ENCODE results near the gene PACRG. TPM values are rescaled to one million over a fixed set of nuclear protein-coding genes. Genes with fewer than 3 reads are reported as not detected.

Gene PACRG
- polyA plus RNA-seq, 3 donors, result not detected

DNA sequence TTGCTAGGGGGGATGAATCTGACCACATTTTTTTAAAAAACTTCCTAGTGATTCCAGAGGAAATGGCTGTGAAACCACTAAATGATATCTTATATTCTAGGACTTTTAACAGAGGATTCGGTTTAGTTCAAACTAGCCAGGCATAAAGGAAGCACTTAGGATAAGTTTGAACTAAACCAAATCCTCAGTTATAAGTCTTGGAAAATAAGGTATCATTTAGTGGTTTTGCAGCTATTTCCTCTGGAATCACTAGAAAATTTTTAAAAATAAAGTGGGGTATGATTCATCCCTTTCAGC is 358.8 kb downstream of the PACRG start:
- H3K27ac ChIP-seq (ENCODE audit: low read depth in 1 of 2, low read length in 2 of 2), result no peak overlapping the region
- H3K36me3 ChIP-seq (replicated peaks in 1 of 2; ENCODE audit: control insufficient read depth in 1 of 2, insufficient read depth in 2 of 2, low read length in 2 of 2), result no peaks in the 10 kb centered on the region
- no peak for DNase-seq
- no CpG with 5 or more reads among the region's 1 CpG for WGBS (ENCODE audit: insufficient coverage)
- no peak overlapping the region for H3K4me3 Mint-ChIP-seq
- H3K4me3 ChIP-seq (replicated peaks in 1 of 3; ENCODE audit: low read depth in 2 of 3, low read length in 3 of 3), result no peak overlapping the region
- no peaks in the 10 kb centered on the region for H3K79me2 ChIP-seq (ENCODE audit: insufficient read depth, low read length)
- no peaks in the 10 kb centered on the region for H3K27me3 ChIP-seq (ENCODE audit: control insufficient read depth in 2 of 2, insufficient read depth in 2 of 2, low read length in 2 of 2)
- H3K36me3 Mint-ChIP-seq, result no peaks in the 10 kb centered on the region
- H3K9me3 Mint-ChIP-seq, result peaks cover 0 to 9% (median 1%) of the 10 kb centered on the region in 7 donors
- H4K20me1 ChIP-seq (ENCODE audit: insufficient read depth, low read length), result no peaks in the 10 kb centered on the region
- no peaks in the 10 kb centered on the region for H3K9me3 ChIP-seq (replicated peaks in 1 of 2; ENCODE audit: control insufficient read depth in 1 of 2, insufficient read depth in 1 of 2, low read length in 2 of 2)
- TF ChIP-seq, protein P1, sequence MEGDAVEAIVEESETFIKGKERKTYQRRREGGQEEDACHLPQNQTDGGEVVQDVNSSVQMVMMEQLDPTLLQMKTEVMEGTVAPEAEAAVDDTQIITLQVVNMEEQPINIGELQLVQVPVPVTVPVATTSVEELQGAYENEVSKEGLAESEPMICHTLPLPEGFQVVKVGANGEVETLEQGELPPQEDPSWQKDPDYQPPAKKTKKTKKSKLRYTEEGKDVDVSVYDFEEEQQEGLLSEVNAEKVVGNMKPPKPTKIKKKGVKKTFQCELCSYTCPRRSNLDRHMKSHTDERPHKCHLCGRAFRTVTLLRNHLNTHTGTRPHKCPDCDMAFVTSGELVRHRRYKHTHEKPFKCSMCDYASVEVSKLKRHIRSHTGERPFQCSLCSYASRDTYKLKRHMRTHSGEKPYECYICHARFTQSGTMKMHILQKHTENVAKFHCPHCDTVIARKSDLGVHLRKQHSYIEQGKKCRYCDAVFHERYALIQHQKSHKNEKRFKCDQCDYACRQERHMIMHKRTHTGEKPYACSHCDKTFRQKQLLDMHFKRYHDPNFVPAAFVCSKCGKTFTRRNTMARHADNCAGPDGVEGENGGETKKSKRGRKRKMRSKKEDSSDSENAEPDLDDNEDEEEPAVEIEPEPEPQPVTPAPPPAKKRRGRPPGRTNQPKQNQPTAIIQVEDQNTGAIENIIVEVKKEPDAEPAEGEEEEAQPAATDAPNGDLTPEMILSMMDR (IDR thresholded peaks at IDR 0.05), result no peak
- no peaks in the 10 kb centered on the region for H3K27me3 Mint-ChIP-seq (ENCODE audit: low read depth in 3 of 3)
- intact Hi-C loops (cut with micrococcal nuclease), result no loop called here
- no peak overlapping the region for H3K27ac Mint-ChIP-seq
- no peaks in the 10 kb centered on the region for H3K4me1 ChIP-seq (ENCODE audit: control insufficient read depth in 1 of 2, insufficient read depth in 2 of 2, low read length in 2 of 2)
- H3K4me1 Mint-ChIP-seq, result no peaks in the 10 kb centered on the region
- no peak overlapping the region for H3K4me2 ChIP-seq (replicated peaks; ENCODE audit: extremely low read depth, low read length, poor library complexity, severe bottlenecking)
- no peak overlapping the region for H3K9ac ChIP-seq (ENCODE audit: insufficient read depth, low read length, poor library complexity, severe bottlenecking)
- H2AFZ ChIP-seq (ENCODE audit: insufficient read depth, low read depth, low read length, poor library complexity, severe bottlenecking), result no peak overlapping the region

DNA sequence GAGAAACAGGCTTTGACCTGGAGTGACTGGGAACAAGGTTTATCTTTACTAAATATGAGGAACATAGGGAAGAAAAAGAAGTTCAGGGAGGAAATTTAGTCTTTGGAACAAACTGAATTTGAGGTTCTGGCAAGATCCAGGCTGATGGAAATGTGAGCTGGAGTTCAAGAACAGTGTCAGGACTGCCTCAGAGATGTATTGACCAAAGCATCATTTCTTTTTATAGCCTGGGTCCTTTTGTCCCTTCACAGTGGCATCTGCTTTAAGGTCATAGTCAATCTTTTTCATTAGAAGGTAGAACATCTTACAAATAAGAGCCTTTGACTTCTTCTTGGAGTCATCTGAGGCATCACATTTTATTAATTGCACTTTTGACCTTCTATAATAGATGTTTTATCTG is 360.2 kb downstream of the PACRG start:
- Histone ChIP-seq H3K4me3 (replicated peaks in 1 of 3; ENCODE audit: low read depth in 2 of 3, low read length in 3 of 3) (no peak overlapping the region), H2AFZ (ENCODE audit: insufficient read depth, low read depth, low read length, poor library complexity, severe bottlenecking) (no peak overlapping the region), H3K36me3 (replicated peaks in 1 of 2; ENCODE audit: control insufficient read depth in 1 of 2, insufficient read depth in 2 of 2, low read length in 2 of 2) (no peaks in the 10 kb centered on the region), H3K4me2 (replicated peaks; ENCODE audit: extremely low read depth, low read length, poor library complexity, severe bottlenecking) (no peak overlapping the region), H3K9me3 (replicated peaks in 1 of 2; ENCODE audit: control insufficient read depth in 1 of 2, insufficient read depth in 1 of 2, low read length in 2 of 2) (no peaks in the 10 kb centered on the region), H3K27me3 (ENCODE audit: control insufficient read depth in 2 of 2, insufficient read depth in 2 of 2, low read length in 2 of 2) (no peaks in the 10 kb centered on the region), H4K20me1 (ENCODE audit: insufficient read depth, low read length) (no peaks in the 10 kb centered on the region), H3K79me2 (ENCODE audit: insufficient read depth, low read length) (no peaks in the 10 kb centered on the region), H3K4me1 (ENCODE audit: control insufficient read depth in 1 of 2, insufficient read depth in 2 of 2, low read length in 2 of 2) (no peaks in the 10 kb centered on the region), H3K9ac (ENCODE audit: insufficient read depth, low read length, poor library complexity, severe bottlenecking) (no peak overlapping the region), H3K27ac (ENCODE audit: low read depth in 1 of 2, low read length in 2 of 2) (no peak overlapping the region)
- Mint-ChIP-seq H3K27ac (no peak overlapping the region), H3K4me1 (no peaks in the 10 kb centered on the region), H3K9me3 (peaks cover 0 to 9% (median 2%) of the 10 kb centered on the region in 7 donors), H3K27me3 (ENCODE audit: low read depth in 3 of 3) (no peaks in the 10 kb centered on the region), H3K4me3 (no peak overlapping the region), H3K36me3 (no peaks in the 10 kb centered on the region)
- TF ChIP-seq, protein P1 (IDR thresholded peaks at IDR 0.05), result no peak
- intact Hi-C loops (cut with micrococcal nuclease), result no loop called here
- DNase-seq, result no peak
